Mesodermal cell (in vitro differentiated cells): ENCODE data around the gene SHISA9.

Source experiments
- H3K27ac ChIP-seq: 2 replicates; pipeline ENCODE4 v1.7.0; 2013; ENCODE audit warnings: mild to moderate bottlenecking, low read depth, low read length, moderate library complexity; ENCODE audit not compliant: severe bottlenecking
- H3K36me3 ChIP-seq: 2 replicates; pipeline ENCODE4 v1.7.1; 2013; ENCODE audit warnings: mild to moderate bottlenecking, low read length, moderate library complexity; ENCODE audit not compliant: control insufficient read depth, insufficient read depth
- H3K4me1 ChIP-seq: one replicate; pipeline ENCODE4 v1.7.1; 2013; ENCODE audit warnings: mild to moderate bottlenecking, low read length; ENCODE audit not compliant: insufficient read depth, control insufficient read depth, poor library complexity, severe bottlenecking
- H3K4me3 ChIP-seq: 2 replicates; pipeline ENCODE4 v1.7.0; 2013; ENCODE audit warnings: low read length, control low read depth, mild to moderate bottlenecking; ENCODE audit not compliant: insufficient read depth, poor library complexity, severe bottlenecking; ENCODE audit errors: extremely low read depth
- H3K9me3 ChIP-seq: 2 replicates; pipeline ENCODE4 v1.7.1; 2013; ENCODE audit warnings: mild to moderate bottlenecking, low read length, moderate library complexity; ENCODE audit not compliant: control insufficient read depth
- WGBS, 2 experiments: methylation state at CpG; one replicate each; pipeline ENCODE4 v1.1.5; 2013; ENCODE audit warnings: missing lambda C conversion rate in 2 of 2; ENCODE audit not compliant: insufficient coverage in 2 of 2; 5-methylcytosine and 5-hydroxymethylcytosine counted together

The SHISA9 gene

DNA sequence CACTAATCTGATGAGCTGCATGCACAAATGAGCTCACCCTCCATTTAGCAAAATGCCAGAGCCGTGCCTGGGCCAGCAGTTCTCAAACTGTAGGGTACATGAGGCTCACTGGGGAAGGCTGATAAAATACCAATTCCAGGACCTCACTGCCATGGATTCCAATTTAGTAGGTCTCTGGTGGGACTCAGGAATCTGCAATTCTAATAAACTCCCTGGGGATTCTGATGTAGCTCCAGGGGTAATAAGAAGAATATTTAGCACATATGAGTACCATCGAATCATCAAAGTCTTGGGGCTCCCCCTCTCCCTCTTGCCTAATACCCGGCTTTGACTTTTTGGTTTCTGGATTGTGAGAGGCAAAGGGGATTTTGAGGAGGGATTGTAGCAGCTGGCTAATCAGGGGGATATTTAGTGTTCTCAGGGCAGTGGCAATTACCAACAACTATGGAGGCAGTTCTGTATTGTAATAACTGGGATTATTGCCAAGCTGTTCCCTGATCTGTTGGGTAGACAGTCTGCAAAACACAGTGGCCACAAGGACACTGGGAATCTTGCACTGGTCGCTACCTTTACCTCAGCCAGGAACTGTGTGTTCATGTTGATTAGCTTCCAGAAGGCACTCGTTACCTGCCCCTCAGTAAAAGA is 140.4 kb downstream of the SHISA9 start:
- H3K4me1 ChIP-seq: no peaks in the 10 kb centered on the region
- H3K36me3 ChIP-seq: no peaks in the 10 kb centered on the region
- no peak overlapping the region for H3K27ac ChIP-seq
- 75 to 100% methylated on average over 1 to 3 of the region's 5 CpGs for WGBS, 2 experiments
- H3K4me3 ChIP-seq: no peak overlapping the region
- H3K9me3 ChIP-seq: no peaks in the 10 kb centered on the region

GRCh38 chr16:13042291-13042685 is 140.9 kb downstream of the SHISA9 start:
- Histone ChIP-seq H3K36me3 (no peaks in the 10 kb centered on the region), H3K9me3 (no peaks in the 10 kb centered on the region), H3K4me1 (no peaks in the 10 kb centered on the region), H3K27ac (no peak overlapping the region), H3K4me3 (no peak overlapping the region)

DNA sequence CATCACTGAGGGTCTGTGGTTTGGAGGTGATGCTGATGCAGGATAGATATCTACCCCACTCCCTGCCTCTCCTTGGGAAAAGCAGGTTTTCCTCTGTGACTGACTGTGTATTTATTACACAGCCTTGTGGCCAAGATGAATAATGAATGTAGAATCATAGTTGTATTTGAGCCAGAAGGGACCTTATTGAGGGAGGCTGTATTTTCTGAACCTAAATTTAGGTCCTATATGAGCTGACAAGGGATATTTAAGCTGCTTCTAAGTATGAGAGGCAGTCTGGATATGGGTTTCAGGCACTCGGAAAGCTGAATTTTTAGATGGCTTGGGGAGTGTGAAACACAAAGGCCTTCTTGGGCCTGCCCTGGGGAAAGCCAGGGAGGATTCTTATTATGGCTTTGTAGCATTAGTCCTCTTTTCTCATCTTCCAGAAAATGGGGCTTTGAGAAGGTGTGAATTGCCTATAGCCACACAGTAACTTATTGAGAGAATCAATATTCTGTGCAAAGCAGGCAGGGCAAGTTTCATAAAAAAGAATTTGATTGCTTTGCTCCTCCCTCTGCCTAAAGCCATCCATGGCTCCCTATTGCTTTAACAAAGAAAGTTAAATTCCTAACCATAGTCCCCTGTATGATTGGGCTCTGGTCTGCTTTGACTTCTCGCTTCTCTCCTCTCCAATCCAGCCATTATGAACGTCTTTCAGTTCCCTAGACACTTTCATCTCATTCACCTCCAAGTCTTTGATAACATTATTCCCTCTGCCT is 144.8 kb downstream of the SHISA9 start:
- no peak overlapping the region for H3K27ac ChIP-seq
- no peaks in the 10 kb centered on the region for H3K36me3 ChIP-seq
- peaks cover 10% of the 10 kb centered on the region for H3K9me3 ChIP-seq
- WGBS, 2 experiments: 90 to 95% methylated on average over 2 to 3 of the region's 3 CpGs
- no peaks in the 10 kb centered on the region for H3K4me1 ChIP-seq
- H3K4me3 ChIP-seq: no peak overlapping the region

- no CpG with 5 or more reads among the region's 1 CpG for WGBS, 2 experiments
- Histone ChIP-seq H3K4me1 (no peaks in the 10 kb centered on the region), H3K36me3 (no peaks in the 10 kb centered on the region), H3K9me3 (peaks cover 10% of the 10 kb centered on the region), H3K27ac (no peak overlapping the region), H3K4me3 (no peak overlapping the region)
Measured at GRCh38 chr16:13047276-13047675, 145.9 kb downstream of the SHISA9 start.

DNA sequence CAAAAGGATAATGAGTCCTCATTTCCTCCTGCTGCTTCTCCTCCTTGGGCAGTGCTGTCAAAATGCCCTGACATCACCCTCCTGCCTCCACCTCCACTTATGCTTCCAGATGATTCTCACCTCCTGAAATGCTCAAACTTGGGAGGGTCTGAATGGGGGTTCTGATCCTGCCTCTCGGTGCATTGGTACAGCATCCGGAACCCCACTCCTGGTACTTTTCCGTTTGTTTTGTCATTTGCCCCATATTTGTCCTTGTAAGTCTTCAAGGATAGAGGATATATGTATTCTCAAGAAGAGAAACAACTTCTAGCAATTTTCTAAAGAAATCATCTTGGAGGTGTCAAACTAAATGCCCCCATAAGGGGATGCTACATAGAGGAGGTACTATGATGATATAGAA is 148.3 kb downstream of the SHISA9 start:
- Histone ChIP-seq H3K4me3 (no peak overlapping the region), H3K36me3 (no peaks in the 10 kb centered on the region), H3K4me1 (no peaks in the 10 kb centered on the region), H3K27ac (no peak overlapping the region), H3K9me3 (peaks cover 10% of the 10 kb centered on the region)
- WGBS, 2 experiments: 80% methylated on average over 1 of the region's 3 CpGs; no CpG with 5 or more reads in 1 of the 2 experiments

DNA sequence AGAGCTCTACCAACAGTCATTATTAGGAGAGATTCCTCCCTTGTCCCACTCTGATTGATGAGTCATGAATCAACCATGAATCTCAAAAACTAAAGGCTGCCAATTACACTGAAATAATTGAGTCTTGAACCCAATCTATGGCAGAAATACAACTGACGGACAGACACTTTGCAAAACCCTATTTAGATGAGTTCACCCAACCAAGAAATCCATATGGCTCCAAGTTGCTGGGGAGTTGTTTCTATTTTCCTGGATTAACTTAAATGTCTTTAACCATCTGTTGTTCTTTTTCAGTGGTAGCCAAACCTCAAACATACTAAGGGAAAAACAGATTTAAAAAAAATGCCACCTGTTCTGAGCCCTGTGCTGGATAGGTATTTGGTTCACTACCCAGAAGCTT is 151.0 kb downstream of the SHISA9 start:
- WGBS, 2 experiments: no CpG with 5 or more reads among the region's 1 CpG
- H3K9me3 ChIP-seq: peaks cover 10% of the 10 kb centered on the region
- H3K4me1 ChIP-seq: no peaks in the 10 kb centered on the region
- no peaks in the 10 kb centered on the region for H3K36me3 ChIP-seq
- H3K4me3 ChIP-seq: no peak overlapping the region
- no peak overlapping the region for H3K27ac ChIP-seq

- Histone ChIP-seq H3K27ac (no peak overlapping the region), H3K4me3 (no peak overlapping the region), H3K9me3 (no peaks in the 10 kb centered on the region), H3K4me1 (no peaks in the 10 kb centered on the region), H3K36me3 (no peaks in the 10 kb centered on the region)
- 85 to 92% methylated on average over 1 to 2 of the region's 3 CpGs for WGBS, 2 experiments
Measured at GRCh38 chr16:13055480-13055879, 154.1 kb downstream of the SHISA9 start.

GRCh38 chr16:13056607-13057006 is 155.2 kb downstream of the SHISA9 start:
- Histone ChIP-seq H3K4me3 (no peak overlapping the region), H3K4me1 (no peaks in the 10 kb centered on the region), H3K36me3 (no peaks in the 10 kb centered on the region), H3K9me3 (no peaks in the 10 kb centered on the region), H3K27ac (no peak overlapping the region)
- 91 to 93% methylated on average over 4 to 5 of the region's 5 CpGs for WGBS, 2 experiments

GRCh38 chr16:13060932-13061331 is 159.5 kb downstream of the SHISA9 start:
- 80 to 81% methylated on average over 10 to 12 of the region's 13 CpGs for WGBS, 2 experiments
- H3K27ac ChIP-seq: no peak overlapping the region
- H3K4me1 ChIP-seq: peaks cover 5% of the 10 kb centered on the region
- H3K36me3 ChIP-seq: no peaks in the 10 kb centered on the region
- H3K9me3 ChIP-seq: no peaks in the 10 kb centered on the region
- no peak overlapping the region for H3K4me3 ChIP-seq

GRCh38 chr16:13061691-13062090 is 160.3 kb downstream of the SHISA9 start:
- 83 to 90% methylated on average over 7 to 9 of the region's 9 CpGs for WGBS, 2 experiments
- Histone ChIP-seq H3K9me3 (no peaks in the 10 kb centered on the region), H3K36me3 (no peaks in the 10 kb centered on the region), H3K4me1 (peaks cover 5% of the 10 kb centered on the region), H3K4me3 (no peak overlapping the region), H3K27ac (no peak overlapping the region)

DNA sequence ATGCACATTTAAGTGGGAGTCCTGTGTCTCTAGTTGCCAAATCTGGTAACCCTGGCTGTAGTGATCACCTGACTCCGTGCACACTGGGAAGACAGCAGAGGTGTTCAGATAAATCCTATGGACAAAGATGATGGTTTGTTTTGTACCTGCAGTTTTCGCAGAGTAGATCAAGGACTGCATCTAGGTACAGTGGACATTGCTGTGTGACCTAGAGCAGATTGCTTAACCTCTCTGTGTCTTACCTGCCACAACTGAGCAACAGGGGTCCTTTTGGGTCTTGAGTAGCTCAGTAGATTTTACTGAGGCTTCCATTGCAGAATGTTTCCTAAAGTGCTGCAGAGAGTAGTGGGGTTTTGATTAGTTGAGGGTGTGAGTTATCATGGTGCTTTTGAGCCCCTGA is 160.8 kb downstream of the SHISA9 start:
- peaks cover 5% of the 10 kb centered on the region for H3K4me1 ChIP-seq
- no peak overlapping the region for H3K4me3 ChIP-seq
- WGBS, 2 experiments: 84 to 100% methylated on average over 2 of the region's 2 CpGs

More for the DNA sequence above, 160.8 kb downstream of the SHISA9 start:
- H3K36me3 ChIP-seq: no peaks in the 10 kb centered on the region
- H3K27ac ChIP-seq: no peak overlapping the region
- H3K9me3 ChIP-seq: no peaks in the 10 kb centered on the region
